ENCODE results near the gene ZDHHC22. TPM values are rescaled to one million over a fixed set of nuclear protein-coding genes. Genes with fewer than 3 reads are reported as not detected.

Gene ZDHHC22
- total RNA-seq, 1 donor = not detected

GRCh38 chr14:77139022-77139421 lies 2.6 kb downstream of the ZDHHC22 start:
- Histone ChIP-seq H3K79me2 (ENCODE audit: insufficient read depth, low read length) (no peaks in the 10 kb centered on the region), H3K4me2 (ENCODE audit: insufficient read depth, low read length) (no peak overlapping the region), H3K4me3 (ENCODE audit: insufficient read depth, low read length) (no peak overlapping the region), H3K9me3 (ENCODE audit: low read depth, low read length) (no peaks in the 10 kb centered on the region), H4K20me1 (ENCODE audit: insufficient read depth, low read length) (peaks cover 3% of the 10 kb centered on the region), H3K27me3 (ENCODE audit: insufficient read depth, low read length) (peaks cover 66% of the 10 kb centered on the region), H3K4me1 (ENCODE audit: insufficient read depth, low read length) (no peaks in the 10 kb centered on the region), H2AFZ (ENCODE audit: low read length) (no peak overlapping the region), H3K27ac (ENCODE audit: low read depth, low read length) (no peak overlapping the region), H3K36me3 (ENCODE audit: insufficient read depth, low read length) (no peaks in the 10 kb centered on the region)
- TF ChIP-seq, protein P1, sequence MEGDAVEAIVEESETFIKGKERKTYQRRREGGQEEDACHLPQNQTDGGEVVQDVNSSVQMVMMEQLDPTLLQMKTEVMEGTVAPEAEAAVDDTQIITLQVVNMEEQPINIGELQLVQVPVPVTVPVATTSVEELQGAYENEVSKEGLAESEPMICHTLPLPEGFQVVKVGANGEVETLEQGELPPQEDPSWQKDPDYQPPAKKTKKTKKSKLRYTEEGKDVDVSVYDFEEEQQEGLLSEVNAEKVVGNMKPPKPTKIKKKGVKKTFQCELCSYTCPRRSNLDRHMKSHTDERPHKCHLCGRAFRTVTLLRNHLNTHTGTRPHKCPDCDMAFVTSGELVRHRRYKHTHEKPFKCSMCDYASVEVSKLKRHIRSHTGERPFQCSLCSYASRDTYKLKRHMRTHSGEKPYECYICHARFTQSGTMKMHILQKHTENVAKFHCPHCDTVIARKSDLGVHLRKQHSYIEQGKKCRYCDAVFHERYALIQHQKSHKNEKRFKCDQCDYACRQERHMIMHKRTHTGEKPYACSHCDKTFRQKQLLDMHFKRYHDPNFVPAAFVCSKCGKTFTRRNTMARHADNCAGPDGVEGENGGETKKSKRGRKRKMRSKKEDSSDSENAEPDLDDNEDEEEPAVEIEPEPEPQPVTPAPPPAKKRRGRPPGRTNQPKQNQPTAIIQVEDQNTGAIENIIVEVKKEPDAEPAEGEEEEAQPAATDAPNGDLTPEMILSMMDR (IDR thresholded peaks at IDR 0.05; ENCODE audit: extremely low read depth, low read depth, low read length) = no peak
- no peak for DNase-seq (ENCODE audit: insufficient read length, low spot score, missing footprints)

- Histone ChIP-seq H4K20me1 (ENCODE audit: insufficient read depth, low read length) (no peaks in the 10 kb centered on the region), H3K79me2 (ENCODE audit: insufficient read depth, low read length) (no peaks in the 10 kb centered on the region), H3K27me3 (ENCODE audit: insufficient read depth, low read length) (peaks cover 32% of the 10 kb centered on the region), H3K4me1 (ENCODE audit: insufficient read depth, low read length) (no peaks in the 10 kb centered on the region), H2AFZ (ENCODE audit: low read length) (no peak overlapping the region), H3K4me3 (ENCODE audit: insufficient read depth, low read length) (no peak overlapping the region), H3K9me3 (ENCODE audit: low read depth, low read length) (no peaks in the 10 kb centered on the region), H3K4me2 (ENCODE audit: insufficient read depth, low read length) (no peak overlapping the region), H3K27ac (ENCODE audit: low read depth, low read length) (no peak overlapping the region), H3K36me3 (ENCODE audit: insufficient read depth, low read length) (no peaks in the 10 kb centered on the region)
- peak; percentile 97 for DNase-seq (ENCODE audit: insufficient read length, low spot score, missing footprints)
- TF ChIP-seq, protein P1 (IDR thresholded peaks at IDR 0.05; ENCODE audit: extremely low read depth, low read depth, low read length) = no peak
Observed at GRCh38 chr14:77133720-77134338, 7.8 kb downstream of the ZDHHC22 start.

DNA sequence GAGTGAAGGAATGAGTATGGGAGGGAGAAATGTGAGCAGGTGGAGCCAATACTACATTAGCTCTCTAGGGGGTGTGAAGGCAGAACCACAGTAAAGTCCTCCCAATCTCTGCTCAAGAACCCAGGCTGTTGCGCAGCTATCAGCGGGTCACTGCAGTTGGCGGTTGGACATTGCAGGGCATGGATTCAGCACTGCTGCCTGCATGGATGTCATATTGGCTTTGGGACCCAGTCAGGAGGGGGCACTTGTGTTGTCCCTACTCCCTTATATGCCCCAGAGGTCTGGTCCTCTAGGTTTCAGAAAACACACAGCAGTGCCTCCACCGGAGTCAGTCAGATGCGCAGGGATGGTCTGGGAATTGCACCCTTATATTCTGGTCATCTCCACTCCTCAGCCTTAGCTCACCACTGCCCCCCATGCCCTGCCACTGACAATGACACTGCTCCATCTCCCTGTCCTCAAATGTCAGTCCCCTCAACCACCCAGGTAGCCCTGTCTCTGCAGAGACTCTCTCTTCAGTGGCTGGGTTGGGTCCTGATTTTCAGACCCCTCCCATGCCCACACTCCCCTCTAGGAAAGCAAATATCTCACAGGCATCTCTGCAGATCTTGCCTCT lies 9.6 kb downstream of the ZDHHC22 start:
- DNase-seq (ENCODE audit: insufficient read length, low spot score, missing footprints) = no peak
- no peaks in the 10 kb centered on the region for H3K9me3 ChIP-seq (ENCODE audit: low read depth, low read length)
- no peaks in the 10 kb centered on the region for H3K4me1 ChIP-seq (ENCODE audit: insufficient read depth, low read length)
- peaks cover 34% of the 10 kb centered on the region for H3K27me3 ChIP-seq (ENCODE audit: insufficient read depth, low read length)
- H3K36me3 ChIP-seq (ENCODE audit: insufficient read depth, low read length) = no peaks in the 10 kb centered on the region
- H3K4me2 ChIP-seq (ENCODE audit: insufficient read depth, low read length) = no peak overlapping the region
- TF ChIP-seq, protein P1 (IDR thresholded peaks at IDR 0.05; ENCODE audit: extremely low read depth, low read depth, low read length) = no peak
- no peaks in the 10 kb centered on the region for H3K79me2 ChIP-seq (ENCODE audit: insufficient read depth, low read length)
- no peak overlapping the region for H3K27ac ChIP-seq (ENCODE audit: low read depth, low read length)
- H2AFZ ChIP-seq (ENCODE audit: low read length) = no peak overlapping the region
- no peak overlapping the region for H3K4me3 ChIP-seq (ENCODE audit: insufficient read depth, low read length)
- H4K20me1 ChIP-seq (ENCODE audit: insufficient read depth, low read length) = no peaks in the 10 kb centered on the region

DNA sequence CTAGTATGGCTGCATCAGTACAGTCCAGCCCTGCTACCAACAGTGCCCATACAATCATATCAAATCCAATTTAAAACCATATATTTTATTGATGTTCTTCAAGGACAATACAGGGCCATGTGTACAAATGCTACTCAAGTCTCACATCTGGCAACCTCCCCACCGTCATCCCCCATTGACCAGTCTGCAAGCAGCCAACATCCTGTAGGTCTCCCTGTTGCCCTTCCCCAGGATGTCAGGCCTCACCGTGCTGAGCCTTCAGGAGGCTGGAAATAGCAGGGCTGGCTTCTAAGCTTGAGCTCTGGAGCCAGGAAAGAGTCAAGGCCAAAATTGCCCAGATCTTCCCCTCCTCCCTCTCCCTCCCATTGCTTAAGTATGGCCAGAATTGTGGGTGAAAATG lies 10.4 kb downstream of the ZDHHC22 start:
- no peaks in the 10 kb centered on the region for H3K9me3 ChIP-seq (ENCODE audit: low read depth, low read length)
- no peak overlapping the region for H3K4me3 ChIP-seq (ENCODE audit: insufficient read depth, low read length)
- DNase-seq (ENCODE audit: insufficient read length, low spot score, missing footprints) = no peak
- no peak overlapping the region for H2AFZ ChIP-seq (ENCODE audit: low read length)
- H3K79me2 ChIP-seq (ENCODE audit: insufficient read depth, low read length) = no peaks in the 10 kb centered on the region
- no peaks in the 10 kb centered on the region for H3K4me1 ChIP-seq (ENCODE audit: insufficient read depth, low read length)
- H4K20me1 ChIP-seq (ENCODE audit: insufficient read depth, low read length) = peaks cover 3% of the 10 kb centered on the region
- H3K27me3 ChIP-seq (ENCODE audit: insufficient read depth, low read length) = peaks cover 42% of the 10 kb centered on the region
- no peak overlapping the region for H3K4me2 ChIP-seq (ENCODE audit: insufficient read depth, low read length)
- no peak overlapping the region for H3K27ac ChIP-seq (ENCODE audit: low read depth, low read length)
- H3K36me3 ChIP-seq (ENCODE audit: insufficient read depth, low read length) = no peaks in the 10 kb centered on the region
- TF ChIP-seq, protein P1 (IDR thresholded peaks at IDR 0.05; ENCODE audit: extremely low read depth, low read depth, low read length) = no peak

Data from osteoblast (primary cell).